HepG2 (cell line): Measurements from ENCODE around the gene UBAC1. TPM values are rescaled to one million over a fixed set of nuclear protein-coding genes. Genes with fewer than 3 reads are reported as not detected.

Experiments
- MATR3 ChIP-seq: sonication (generic); formaldehyde crosslinking; IDR thresholded peaks from 2 replicates; pipeline ENCODE4 v1.4.0; 2020; ENCODE audit warnings: missing genetic modification reagents
- REL ChIP-seq: sonication (generic); formaldehyde crosslinking; conservative IDR thresholded peaks from 2 replicates; pipeline ENCODE4 v1.8.0; 2022; ENCODE audit warnings: mild to moderate bottlenecking, missing genetic modification reagents, moderate library complexity
- RFX3 ChIP-seq: IDR thresholded peaks from 2 replicates; pipeline ENCODE4 v1.6.1; 2016; ENCODE audit warnings: missing biosample characterization, missing genetic modification reagents
- SOX13 ChIP-seq, 3 experiments: fragments of 450-650 bp in 1 of 3; sonication (generic) in 1 of 3; formaldehyde crosslinking in 1 of 3; IDR thresholded peaks in 2 of 3; conservative IDR thresholded peaks in 1 of 3; 2 replicates each; pipeline versions ENCODE4 v1.5.0 to v1.6.1; 2016 to 2020; ENCODE audit warnings: antibody characterized with exemption in 1 of 3, mild to moderate bottlenecking in 1 of 3, missing compliant biosample characterization in 1 of 3, missing genetic modification reagents in 1 of 3, moderate library complexity in 1 of 3
- SP5 ChIP-seq: IDR thresholded peaks from 2 replicates; pipeline ENCODE4 v1.6.1; 2016; ENCODE audit warnings: low read depth, borderline replicate concordance
- TAF15 ChIP-seq: fragments of 200-400 bp; formaldehyde crosslinking; IDR thresholded peaks from one replicate; pipeline ENCODE4 v1.6.1; 2018; ENCODE audit warnings: mild to moderate bottlenecking, low read depth, low read length; ENCODE audit not compliant: poor library complexity, severe bottlenecking
- ZBTB20 ChIP-seq: sonication (generic); formaldehyde crosslinking; IDR thresholded peaks from 2 replicates; pipeline ENCODE4 v1.8.1; 2023; ENCODE audit warnings: missing genetic modification reagents, low read depth, mild to moderate bottlenecking, borderline replicate concordance
- ZNF10 ChIP-seq: sonication (generic); formaldehyde crosslinking; IDR thresholded peaks from 2 replicates; pipeline ENCODE4 v1.4.0; 2020; ENCODE audit warnings: mild to moderate bottlenecking, low read depth, missing genetic modification reagents, borderline replicate concordance
- ZNF207 ChIP-seq: fragments of 450-650 bp; IDR thresholded peaks from 2 replicates; pipeline ENCODE4 v1.6.1; 2016; ENCODE audit warnings: antibody characterized with exemption, borderline replicate concordance
- ZNF407 ChIP-seq: sonication (generic); formaldehyde crosslinking; IDR thresholded peaks from one replicate; pipeline ENCODE4 v1.5.1; 2020; ENCODE audit warnings: mild to moderate bottlenecking, missing genetic modification reagents; ENCODE audit errors: not compliant biosample characterization
- ZNF44 ChIP-seq: sonication (generic); formaldehyde crosslinking; IDR thresholded peaks from 2 replicates; pipeline ENCODE4 v1.5.1; 2020; ENCODE audit warnings: mild to moderate bottlenecking, missing genetic modification reagents
- ZNF446 ChIP-seq: sonication (generic); formaldehyde crosslinking; IDR thresholded peaks from 2 replicates; pipeline ENCODE4 v1.5.0; 2020; ENCODE audit warnings: mild to moderate bottlenecking, missing genetic modification reagents
- ZNF660 ChIP-seq: sonication (generic); formaldehyde crosslinking; IDR thresholded peaks from 2 replicates; pipeline ENCODE4 v1.5.1; 2020; ENCODE audit warnings: mild to moderate bottlenecking, low read depth, missing genetic modification reagents, borderline replicate concordance
- ZNF770 ChIP-seq: sonication (generic); formaldehyde crosslinking; IDR thresholded peaks from 2 replicates; pipeline ENCODE4 v1.5.0; 2020; ENCODE audit warnings: mild to moderate bottlenecking, missing genetic modification reagents
- ZNF883 ChIP-seq: sonication (generic); formaldehyde crosslinking; IDR thresholded peaks from 2 replicates; pipeline ENCODE4 v1.5.1; 2020; ENCODE audit warnings: mild to moderate bottlenecking, missing genetic modification reagents; ENCODE audit errors: not compliant biosample characterization
- polyA plus RNA-seq, 8 experiments: library from polyadenylated mRNA; depleted of rRNA in 3 of 8; stranded (reverse) in 7 of 8; unstranded in 1 of 8; fragments of >200 nt; fragmentation: Illumina TruSeq in 4 of 8; extraction: Trizol in 4 of 8; gene quantifications; 2 replicates each; pipeline versions ENCODE4 v1.2.1 to v1.2.3, GENCODE V29; 2011 to 2016; ENCODE audit warnings: low read depth in 4 of 8, missing spikeins in 1 of 8, mixed read lengths in 1 of 8; ENCODE audit not compliant: insufficient read depth in 1 of 8
- total RNA-seq, 5 experiments: library from RNA; depleted of rRNA; stranded (reverse); fragments of >200 nt; fragmentation: Illumina TruSeq; extraction: Trizol; gene quantifications; 2 replicates each; pipeline ENCODE4 v1.2.3, GENCODE V29; 2016; ENCODE audit warnings: low read depth in 1 of 5

Gene UBAC1
- total and polyA plus RNA-seq, 2 of the 13 experiments (the other 11 are each of a cell fraction or from before 2014, with no cell fraction given), result 32.2 to 34.1 TPM

GRCh38 chr9:135971892-135972291 is 10.7 kb upstream of the UBAC1 start (continued):
- TF ChIP-seq ZNF770 (CRISPR knock-in tag), result peak; percentile 45; the same call in 1 of the 2 replicates
- no peak for TF ChIP-seq ZNF207
- peak; percentile 97 for TF ChIP-seq REL (CRISPR knock-in tag)
- TF ChIP-seq ZNF407 (CRISPR knock-in tag), result peak; percentile 96
- peak; percentile 98 for TF ChIP-seq ZNF660 (CRISPR knock-in tag)
- TF ChIP-seq ZNF44 (CRISPR knock-in tag), result peak; percentile 98
- TF ChIP-seq RFX3, result peak; percentile 69
- no peak for TF ChIP-seq MATR3 (CRISPR knock-in tag)
- no peak for TF ChIP-seq SOX13 (IDR thresholded peaks at IDR 0.05)
- peak in 1 of 2 experiments; percentile 85; a peak in 2 of 4 replicates for TF ChIP-seq SOX13 (CRISPR knock-in tag; conservative IDR thresholded peaks at IDR 0.05 in 1 of 2, IDR thresholded peaks at IDR 0.05 in 1 of 2)
- TF ChIP-seq ZBTB20 (CRISPR knock-in tag), result peak; percentile 99
- no peak for TF ChIP-seq ZNF10
- peak; percentile 100 for TF ChIP-seq ZNF883 (CRISPR knock-in tag)
- TF ChIP-seq TAF15, result no peak
- TF ChIP-seq SP5 (CRISPR knock-in tag), result peak; percentile 76
- peak; percentile 99 for TF ChIP-seq ZNF446 (CRISPR knock-in tag)
